Measurements from ENCODE around the gene PSMG3.
"Not testable (repeated sequence)": the region's sequence is repeated elsewhere in the genome, so short reads cannot be mapped to it uniquely, and the experiment has no call there.

PSMG3 gene

GRCh38 chr7:1525409-1525808 is 44.4 kb downstream of the PSMG3 start:
- H3K27me3 ChIP-seq (ENCODE audit: insufficient read depth, low read depth, severe bottlenecking): no peaks in the 10 kb centered on the region
- H3K36me3 ChIP-seq: no peaks in the 10 kb centered on the region
- no peak overlapping the region for H3K27ac ChIP-seq
- TF ChIP-seq, protein P1, sequence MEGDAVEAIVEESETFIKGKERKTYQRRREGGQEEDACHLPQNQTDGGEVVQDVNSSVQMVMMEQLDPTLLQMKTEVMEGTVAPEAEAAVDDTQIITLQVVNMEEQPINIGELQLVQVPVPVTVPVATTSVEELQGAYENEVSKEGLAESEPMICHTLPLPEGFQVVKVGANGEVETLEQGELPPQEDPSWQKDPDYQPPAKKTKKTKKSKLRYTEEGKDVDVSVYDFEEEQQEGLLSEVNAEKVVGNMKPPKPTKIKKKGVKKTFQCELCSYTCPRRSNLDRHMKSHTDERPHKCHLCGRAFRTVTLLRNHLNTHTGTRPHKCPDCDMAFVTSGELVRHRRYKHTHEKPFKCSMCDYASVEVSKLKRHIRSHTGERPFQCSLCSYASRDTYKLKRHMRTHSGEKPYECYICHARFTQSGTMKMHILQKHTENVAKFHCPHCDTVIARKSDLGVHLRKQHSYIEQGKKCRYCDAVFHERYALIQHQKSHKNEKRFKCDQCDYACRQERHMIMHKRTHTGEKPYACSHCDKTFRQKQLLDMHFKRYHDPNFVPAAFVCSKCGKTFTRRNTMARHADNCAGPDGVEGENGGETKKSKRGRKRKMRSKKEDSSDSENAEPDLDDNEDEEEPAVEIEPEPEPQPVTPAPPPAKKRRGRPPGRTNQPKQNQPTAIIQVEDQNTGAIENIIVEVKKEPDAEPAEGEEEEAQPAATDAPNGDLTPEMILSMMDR (IDR thresholded peaks at IDR 0.05; ENCODE audit: low read depth, low read length): no peak
- no peak for DNase-seq
- no peak overlapping the region for H3K4me3 ChIP-seq (ENCODE audit: low read depth, low read length)
- H3K9me3 ChIP-seq (ENCODE audit: severe bottlenecking): no peaks in the 10 kb centered on the region

DNA sequence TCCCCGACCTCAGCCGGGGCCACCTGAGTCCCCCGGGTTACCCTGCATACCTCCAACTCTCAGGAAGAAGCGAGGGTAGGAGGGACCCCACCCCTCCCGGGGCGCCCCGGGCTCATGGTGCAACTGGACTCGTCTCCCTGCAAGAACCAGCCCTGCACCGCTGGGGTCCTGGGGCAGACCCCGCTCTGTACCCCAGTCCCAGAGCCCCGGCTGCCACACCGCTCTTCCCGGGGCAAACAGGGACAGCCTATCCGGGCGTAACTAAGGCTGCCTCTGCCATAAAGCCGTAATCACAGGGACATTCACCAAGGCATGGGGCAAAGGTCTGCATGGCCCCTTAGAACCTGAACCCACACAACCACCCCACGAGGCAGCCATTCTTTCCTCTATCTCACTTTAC is 46.0 kb downstream of the PSMG3 start:
- no peak for DNase-seq
- TF ChIP-seq, protein P1 (IDR thresholded peaks at IDR 0.05; ENCODE audit: low read depth, low read length): no peak
- H3K27me3 ChIP-seq (ENCODE audit: insufficient read depth, low read depth, severe bottlenecking): no peaks in the 10 kb centered on the region
- H3K36me3 ChIP-seq: no peaks in the 10 kb centered on the region
- peaks cover 1% of the 10 kb centered on the region for H3K9me3 ChIP-seq (ENCODE audit: severe bottlenecking)
- H3K4me3 ChIP-seq (ENCODE audit: low read depth, low read length): no peak overlapping the region
- no peak overlapping the region for H3K27ac ChIP-seq

- Histone ChIP-seq H3K36me3 (no peaks in the 10 kb centered on the region), H3K27ac (no peak overlapping the region), H3K27me3 (ENCODE audit: insufficient read depth, low read depth, severe bottlenecking) (no peaks in the 10 kb centered on the region), H3K9me3 (ENCODE audit: severe bottlenecking) (peaks cover 3% of the 10 kb centered on the region), H3K4me3 (ENCODE audit: low read depth, low read length) (no peak overlapping the region)
- DNase-seq: no peak
- TF ChIP-seq, protein P1 (IDR thresholded peaks at IDR 0.05; ENCODE audit: low read depth, low read length): no peak
Observed at GRCh38 chr7:1523208-1523607, 46.6 kb downstream of the PSMG3 start.

DNA sequence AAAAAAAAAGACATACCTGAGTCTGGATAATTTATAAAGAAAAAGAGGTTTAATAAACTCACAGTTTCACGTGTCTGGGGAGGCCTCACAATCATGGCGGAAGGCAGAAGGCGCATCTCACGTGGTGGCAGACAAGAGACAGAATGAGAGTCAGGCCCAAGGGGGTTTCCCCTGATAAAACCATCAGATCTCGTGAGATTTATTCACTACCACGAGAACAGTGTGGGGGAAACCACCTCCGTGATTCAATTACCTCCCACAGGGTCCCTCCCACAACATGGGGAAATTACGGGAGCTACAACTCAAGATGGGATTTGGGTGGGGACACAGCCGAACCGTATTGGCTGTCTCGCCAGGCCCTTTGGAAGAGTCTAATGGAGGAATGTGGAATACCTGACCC is 48.4 kb downstream of the PSMG3 start:
- Histone ChIP-seq H3K9me3 (ENCODE audit: severe bottlenecking) (peaks cover 3% of the 10 kb centered on the region), H3K4me3 (ENCODE audit: low read depth, low read length) (no peak overlapping the region), H3K27ac (no peak overlapping the region), H3K27me3 (ENCODE audit: insufficient read depth, low read depth, severe bottlenecking) (no peaks in the 10 kb centered on the region), H3K36me3 (no peaks in the 10 kb centered on the region)
- TF ChIP-seq, protein P1 (IDR thresholded peaks at IDR 0.05; ENCODE audit: low read depth, low read length): no peak
- no peak for DNase-seq

- Histone ChIP-seq H3K9me3 (ENCODE audit: severe bottlenecking) (peaks cover 3% of the 10 kb centered on the region), H3K4me3 (ENCODE audit: low read depth, low read length) (no peak overlapping the region), H3K27me3 (ENCODE audit: insufficient read depth, low read depth, severe bottlenecking) (no peaks in the 10 kb centered on the region), H3K36me3 (no peaks in the 10 kb centered on the region), H3K27ac (no peak overlapping the region)
- no peak for DNase-seq
- TF ChIP-seq, protein P1 (IDR thresholded peaks at IDR 0.05; ENCODE audit: low read depth, low read length): no peak
Observed at GRCh38 chr7:1520539-1521234, 49.1 kb downstream of the PSMG3 start.

DNA sequence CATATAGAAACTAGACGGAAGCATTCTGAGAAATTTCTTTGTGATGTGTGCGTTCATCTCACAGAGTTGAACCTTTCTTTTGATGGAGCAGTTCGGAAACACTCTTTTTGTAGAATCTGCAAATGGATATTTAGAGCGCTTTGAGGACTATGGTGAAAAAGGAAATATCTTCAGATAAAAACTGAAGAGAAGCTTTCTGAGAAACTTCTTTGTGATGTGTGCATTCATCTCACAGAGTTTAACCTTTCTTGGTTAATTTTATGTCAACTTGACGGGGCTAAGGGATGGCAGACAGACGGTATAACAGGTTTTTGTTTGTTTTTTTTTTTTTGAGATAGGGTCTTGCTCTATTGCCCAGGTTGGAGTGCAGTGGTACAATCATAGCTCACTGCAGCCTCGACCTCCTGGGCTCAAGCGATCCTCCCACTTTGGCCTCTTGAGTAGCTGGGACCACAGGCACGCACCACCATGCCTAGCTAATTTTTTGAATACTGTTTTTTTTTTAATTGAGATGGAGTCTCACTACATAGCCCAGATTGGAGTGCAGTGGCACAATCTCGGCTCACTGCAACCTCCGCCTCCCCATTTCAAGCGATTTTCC is 50.4 kb downstream of the PSMG3 start:
- H3K36me3 ChIP-seq; DNase-seq; H3K4me3 ChIP-seq (ENCODE audit: low read depth, low read length); H3K9me3 ChIP-seq (ENCODE audit: severe bottlenecking); H3K27ac ChIP-seq; H3K27me3 ChIP-seq (ENCODE audit: insufficient read depth, low read depth, severe bottlenecking): not testable (repeated sequence)

All from WERI-Rb-1 (cell line).